ENCODE measurements around the gene HGD. TPM values are rescaled to one million over a fixed set of nuclear protein-coding genes. Genes with fewer than 3 reads are reported as not detected.

The HGD gene
- total and polyA plus RNA-seq, 2 of the 13 experiments (the other 11 are each of a cell fraction or from before 2014, with no cell fraction given): 265 to 398 TPM

- TF ChIP-seq ZNF567 (CRISPR knock-in tag; IDR thresholded peaks at IDR 0.05; ENCODE audit: borderline replicate concordance) (no peak), U2AF1 (optimal IDR thresholded peaks at IDR 0.05; ENCODE audit: low read depth, low read length) (no peak), KDM4B (CRISPR knock-in tag; IDR thresholded peaks at IDR 0.05) (peak; percentile 92; the same call in 1 of the 2 replicates), ZBTB7B (CRISPR knock-in tag; IDR thresholded peaks at IDR 0.05) (0 out of 2 replicates have a peak, but pooled peaks have one; percentile 28), NFATC3 (CRISPR knock-in tag; IDR thresholded peaks at IDR 0.05) (no peak), ZNF337 (CRISPR knock-in tag; IDR thresholded peaks at IDR 0.05; ENCODE audit: borderline replicate concordance, low read depth) (no peak), MYC (CRISPR knock-in tag; IDR thresholded peaks at IDR 0.05; ENCODE audit: borderline replicate concordance) (no peak), RNF219 (CRISPR knock-in tag; IDR thresholded peaks at IDR 0.05) (no peak), TCF7 (IDR thresholded peaks at IDR 0.05; ENCODE audit: low read depth) (0 out of 2 replicates have a peak, but pooled peaks have one; percentile 20), SP2 (CRISPR knock-in tag; IDR thresholded peaks at IDR 0.05) (no peak), ZNF513 (CRISPR knock-in tag; conservative IDR thresholded peaks at IDR 0.05) (no peak), TBL1XR1 (IDR thresholded peaks at IDR 0.05; ENCODE audit: borderline replicate concordance, low read length, partially characterized antibody) (no peak), PAWR (CRISPR knock-in tag; IDR thresholded peaks at IDR 0.05; ENCODE audit: borderline replicate concordance) (no peak), CREM (IDR thresholded peaks at IDR 0.05) (peak; percentile 78), CREM (CRISPR knock-in tag; IDR thresholded peaks at IDR 0.05) (no peak), ZNF598 (CRISPR knock-in tag; IDR thresholded peaks at IDR 0.05; ENCODE audit: borderline replicate concordance) (no peak), PCBP1 (IDR thresholded peaks at IDR 0.05; ENCODE audit: borderline replicate concordance, low read depth, low read length) (no peak), GRHL1 (CRISPR knock-in tag; conservative IDR thresholded peaks at IDR 0.05) (no peak), FOSL1 (CRISPR knock-in tag; IDR thresholded peaks at IDR 0.05; ENCODE audit: borderline replicate concordance) (no peak), SATB2 (CRISPR knock-in tag; IDR thresholded peaks at IDR 0.05) (no peak), ZNF276 (CRISPR knock-in tag; IDR thresholded peaks at IDR 0.05; ENCODE audit: low read depth) (no peak), BCL6 (CRISPR knock-in tag; IDR thresholded peaks at IDR 0.05) (peak; percentile 79), KLF16 (CRISPR knock-in tag; IDR thresholded peaks at IDR 0.05) (peak in 1 of 2 experiments; percentile 89; a peak in 1 of 4 replicates), ZNF841 (CRISPR knock-in tag; IDR thresholded peaks at IDR 0.05; ENCODE audit: borderline replicate concordance) (no peak)
Measured at GRCh38 chr3:120682095-120682681, at the start of gene HGD (continued).

Data from HepG2 (cell line).